Stimulated activated CD8-positive, alpha-beta memory T cell treated with anti-CD3 and anti-CD28 coated beads, Interleukin-4, amount 100 ng/mL, for 4 hours (primary cell): Measurements from ENCODE around the gene STK38.

Experiments used
- DNase-seq, 2 donors: peaks; one replicate each; pipeline ENCODE4 v3.0.0-alpha.2; 2020; ENCODE audit warnings: low read depth in 2 of 2, low spot score in 1 of 2

The STK38 gene

DNA sequence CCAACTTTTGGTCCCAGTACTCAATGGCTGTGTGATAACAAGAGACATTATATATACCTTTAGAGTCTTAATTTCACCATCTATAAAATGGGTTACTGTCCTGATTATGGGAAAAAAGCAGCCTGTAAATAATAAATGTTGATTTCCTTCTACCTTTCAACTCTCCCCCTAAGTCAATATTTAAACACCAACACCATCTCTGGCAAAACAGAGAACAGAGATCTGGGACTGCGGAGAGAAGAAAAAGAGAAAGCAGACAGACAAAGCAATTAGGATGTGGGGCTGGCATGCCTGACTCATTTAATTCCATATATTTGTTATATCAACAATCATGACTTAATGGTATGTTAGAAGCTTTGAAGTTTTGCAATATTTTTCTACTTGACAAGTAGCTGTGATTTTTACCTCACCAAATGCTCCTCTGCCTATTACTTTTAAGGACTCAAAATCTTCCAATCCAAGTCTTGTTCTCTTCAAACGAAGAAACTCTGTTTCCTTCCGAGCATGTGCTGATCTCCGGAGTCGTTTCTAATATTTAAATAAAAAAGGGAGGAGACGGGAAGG lies 23.3 kb downstream of the STK38 start:
- DNase-seq: no peak

DNA sequence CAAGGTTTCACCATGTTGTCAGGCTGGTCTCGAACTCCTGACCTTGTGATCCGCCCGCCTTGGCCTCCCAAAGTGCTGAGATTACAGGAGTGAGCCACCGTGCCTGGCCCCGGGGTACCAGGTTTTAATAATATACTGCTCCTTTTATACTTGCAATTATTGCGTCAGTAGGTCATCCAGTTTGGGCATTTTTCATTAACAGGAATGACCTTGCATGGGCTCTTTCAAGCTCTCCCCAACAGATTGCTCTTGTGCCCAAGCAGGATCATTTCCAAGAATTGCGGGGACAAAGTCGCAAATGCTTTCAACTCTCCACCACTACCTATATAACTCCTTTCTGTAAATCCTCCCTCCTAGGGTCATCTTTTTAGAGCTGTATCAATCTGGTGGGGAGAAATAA lies 23.8 kb downstream of the STK38 start:
- no peak for DNase-seq

DNA sequence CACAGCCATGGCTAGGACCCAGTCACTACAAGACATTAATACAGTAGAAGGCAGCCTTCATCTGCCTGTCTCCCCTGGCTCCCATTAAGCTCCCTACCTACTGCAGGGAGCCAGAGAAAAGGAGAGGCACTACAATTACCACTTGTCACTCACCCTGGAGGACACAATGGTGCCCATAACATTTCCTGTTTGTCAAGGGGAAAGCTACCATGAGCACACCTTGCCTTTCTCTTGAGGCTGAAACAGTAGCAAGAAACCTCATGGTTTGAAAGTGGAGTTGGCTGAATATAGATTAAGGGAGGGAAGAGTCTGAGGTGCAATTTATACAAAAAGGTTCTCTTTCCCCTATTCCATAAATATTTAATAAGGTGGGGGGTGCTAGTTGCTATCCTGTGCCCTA lies 27.9 kb downstream of the STK38 start:
- DNase-seq: no peak

GRCh38 chr6:36517408-36517807 lies 29.9 kb downstream of the STK38 start:
- no peak for DNase-seq

GRCh38 chr6:36516988-36517387 lies 30.3 kb downstream of the STK38 start:
- no peak for DNase-seq

- no peak for DNase-seq
These were observed 30.7 kb downstream of the STK38 start for GRCh38 chr6:36516559-36516958.

- DNase-seq: no peak
These were observed 31.4 kb downstream of the STK38 start for GRCh38 chr6:36515844-36516243.

DNA sequence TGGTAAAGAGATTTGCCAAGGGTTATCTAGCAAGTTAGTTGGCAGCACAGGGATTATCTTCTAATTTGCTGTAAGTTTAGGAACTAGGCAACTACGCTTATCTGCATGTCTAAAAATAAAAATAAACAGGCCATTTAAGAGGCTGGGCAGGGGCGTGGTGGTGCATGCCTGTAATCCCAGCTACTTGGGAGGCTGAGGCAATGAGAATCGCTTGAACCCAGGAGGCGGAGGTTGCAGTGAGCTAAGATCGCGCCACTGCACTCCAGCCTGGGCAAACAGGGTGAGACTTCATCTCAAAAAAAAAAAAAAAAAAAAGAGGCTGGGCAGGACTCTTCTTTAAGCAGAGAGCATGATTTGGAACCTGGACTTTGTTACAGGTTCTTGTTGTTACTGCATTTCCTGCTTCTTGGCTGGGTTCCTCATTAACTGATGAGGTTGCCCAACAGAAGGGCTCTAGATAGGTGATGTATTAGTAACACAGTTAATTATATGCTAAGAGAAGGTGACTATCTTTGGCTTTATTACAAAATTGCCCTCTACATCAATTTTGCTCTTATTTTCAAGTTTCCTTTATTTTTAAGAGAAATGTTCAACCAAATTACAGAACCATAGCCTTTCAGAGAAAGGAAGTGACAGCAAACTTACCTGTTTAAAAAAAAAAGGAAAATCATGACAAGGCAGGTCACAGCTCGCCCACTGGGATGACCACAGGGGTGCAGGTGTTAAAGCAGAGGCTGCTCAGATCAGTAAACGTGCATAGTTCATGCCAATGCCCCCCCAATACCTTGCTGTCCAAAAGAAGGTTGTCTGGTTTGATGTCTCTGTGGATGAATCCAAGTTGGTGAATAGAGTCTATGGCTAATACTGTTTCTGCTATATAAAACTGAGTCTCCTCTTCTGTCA lies 32.5 kb downstream of the STK38 start:
- DNase-seq: no peak

DNA sequence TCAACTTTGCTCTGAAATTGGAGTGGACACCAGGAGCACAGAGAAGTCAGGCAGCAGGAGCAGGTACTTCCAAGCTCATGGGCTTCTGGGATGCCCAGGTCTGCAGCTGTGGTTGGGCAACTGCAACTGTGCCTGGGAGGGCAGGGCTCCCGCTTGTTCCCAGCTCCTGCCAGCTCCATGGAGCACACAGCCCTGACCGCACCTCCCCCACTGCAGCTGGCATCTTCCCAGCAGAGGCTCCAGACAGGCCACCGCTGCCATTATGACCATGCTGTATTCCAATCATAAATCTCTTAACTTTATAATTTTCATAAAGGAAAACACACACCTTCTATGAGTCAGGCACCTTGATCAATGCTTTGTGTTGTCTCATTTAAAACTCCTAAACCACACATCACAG lies 36.9 kb downstream of the STK38 start:
- no peak for DNase-seq

DNA sequence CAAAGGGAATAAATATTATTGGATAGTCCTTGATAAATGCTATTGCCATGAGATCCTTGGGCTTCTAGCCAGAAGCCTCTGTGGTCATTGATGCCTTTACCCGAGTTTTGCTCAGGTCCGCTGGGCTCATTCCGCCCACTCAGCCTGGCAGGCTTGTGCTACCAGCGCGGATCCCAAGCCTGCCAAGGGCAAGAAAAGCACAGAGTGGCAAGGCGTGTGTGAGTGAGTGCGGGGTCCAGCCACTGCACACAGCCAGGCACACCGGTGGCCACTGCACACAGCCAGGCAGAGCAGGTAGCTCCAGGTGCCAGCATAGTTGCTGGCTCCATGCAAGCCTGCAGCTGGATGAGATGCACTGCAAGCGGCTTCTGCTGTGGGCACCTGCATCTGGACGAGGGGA lies 38.7 kb downstream of the STK38 start:
- DNase-seq: no peak

DNA sequence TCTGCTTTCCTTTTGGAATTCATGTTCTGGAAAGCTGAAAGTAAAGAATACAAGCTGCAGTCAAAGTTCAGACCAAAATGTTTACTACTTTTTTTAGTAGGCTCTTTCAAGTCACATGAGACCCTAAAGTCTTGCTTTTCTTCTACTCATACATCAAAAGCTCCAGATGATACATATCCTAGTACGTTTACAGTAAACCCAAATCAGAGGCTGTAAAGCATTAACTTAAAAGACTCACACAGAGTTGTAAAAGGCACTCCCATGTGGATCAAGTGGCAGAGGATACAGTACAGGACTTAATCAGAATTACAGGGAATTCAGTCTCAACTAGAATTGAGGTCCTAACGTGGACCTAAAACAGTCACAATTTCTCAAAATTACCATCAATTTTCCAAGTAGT lies 40.7 kb downstream of the STK38 start:
- DNase-seq: no peak

- DNase-seq: no peak
These were observed 41.3 kb downstream of the STK38 start for GRCh38 chr6:36505744-36506534.

- DNase-seq: no peak
These were observed 42.3 kb downstream of the STK38 start for GRCh38 chr6:36504982-36505381.

DNA sequence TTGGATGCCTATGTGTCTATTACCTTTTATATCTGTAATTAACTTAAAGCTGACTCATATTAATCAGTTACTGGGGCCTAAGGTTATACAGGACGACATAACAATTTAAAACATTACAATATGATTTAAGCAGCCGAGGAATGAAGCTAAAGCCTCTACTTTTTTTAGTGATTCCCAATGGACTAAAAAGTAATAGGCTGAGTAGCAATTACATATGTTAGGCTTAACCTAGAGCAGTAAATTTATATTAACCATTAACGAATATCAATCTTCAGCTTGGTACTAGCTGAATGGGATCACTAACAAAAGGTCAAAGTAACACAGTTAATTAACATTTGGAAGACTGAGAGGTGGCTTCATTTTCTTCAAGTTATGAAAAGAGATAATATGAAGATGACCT lies 43.1 kb downstream of the STK38 start:
- DNase-seq: no peak

DNA sequence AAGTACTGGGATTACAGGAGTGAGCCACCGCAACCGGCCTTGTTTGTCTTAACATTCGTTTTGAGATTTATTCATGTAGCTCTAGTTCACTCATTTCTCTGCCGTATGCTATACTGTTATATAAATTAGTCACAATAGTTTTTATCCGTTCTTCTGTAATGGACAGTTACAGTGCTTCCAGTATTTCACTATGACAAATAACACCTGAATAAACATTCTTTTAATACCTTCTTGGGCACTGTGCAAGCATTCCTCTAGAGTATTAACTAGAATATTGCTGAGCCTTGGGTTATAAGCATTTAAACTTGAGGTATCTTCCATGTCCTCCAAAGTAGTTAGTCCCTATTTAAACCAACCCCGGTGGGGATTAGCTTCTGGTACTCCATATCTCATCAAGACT lies 45.6 kb downstream of the STK38 start:
- DNase-seq: no peak

DNA sequence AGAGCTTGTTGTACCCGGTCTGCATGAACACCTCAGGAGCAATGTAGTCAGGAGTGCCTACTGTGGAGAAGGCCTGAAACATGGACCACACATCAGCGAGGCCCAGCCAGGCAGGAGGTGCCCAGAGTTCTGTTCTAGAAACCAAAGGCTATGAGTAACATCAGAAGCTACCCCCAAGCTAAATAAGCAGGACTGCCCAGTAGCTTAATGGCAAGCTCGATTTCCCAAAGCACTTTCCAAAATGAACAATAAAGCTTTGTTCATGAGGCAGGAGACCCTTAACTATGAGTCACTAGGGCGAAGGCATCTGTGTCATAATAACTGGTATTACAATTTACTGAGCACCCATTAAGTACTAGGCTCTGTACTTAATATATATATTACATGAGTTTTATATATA lies 47.4 kb downstream of the STK38 start:
- no peak for DNase-seq

GRCh38 chr6:36495086-36495485 lies 52.2 kb downstream of the STK38 start:
- no peak for DNase-seq

- DNase-seq: no peak
These were observed 53.4 kb downstream of the STK38 start for GRCh38 chr6:36493859-36494258.

DNA sequence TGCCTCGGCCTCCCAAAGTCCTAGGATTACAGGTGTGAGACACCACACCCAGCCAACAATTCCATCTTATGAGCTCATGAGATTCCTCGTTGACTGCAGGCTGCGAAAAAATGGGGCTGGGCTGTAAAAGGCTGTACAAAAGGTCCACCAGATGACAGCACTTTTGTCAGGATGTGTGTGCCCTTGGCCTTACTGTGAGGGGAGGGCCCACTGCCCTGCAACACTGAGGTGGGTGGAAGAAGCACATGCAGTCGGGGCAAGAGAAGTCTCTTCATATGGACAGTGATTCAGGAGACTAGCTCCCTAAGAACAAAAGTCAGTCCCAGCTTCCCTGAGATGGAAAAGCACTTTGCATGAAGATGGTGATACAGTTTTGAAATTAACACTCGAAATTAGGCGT lies 54.0 kb downstream of the STK38 start:
- DNase-seq: no peak

DNA sequence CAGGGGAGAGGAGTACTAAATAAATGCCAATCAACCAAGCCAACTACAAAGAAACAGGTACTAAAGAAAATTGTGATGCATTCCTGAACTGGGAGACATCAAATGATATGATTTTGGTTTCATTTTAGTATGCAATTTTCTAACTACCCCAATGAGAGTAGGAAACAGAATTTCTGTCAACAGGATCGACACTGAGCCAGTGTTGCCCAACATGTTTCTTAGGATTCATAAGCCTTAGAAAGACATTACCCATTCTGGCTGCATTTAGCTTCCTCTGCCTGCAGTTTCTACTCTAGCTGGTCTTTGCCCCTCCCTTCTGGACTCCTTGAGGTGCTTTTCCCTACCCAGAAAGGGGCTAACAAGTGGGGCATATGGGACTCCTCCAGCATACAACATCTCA lies 54.7 kb downstream of the STK38 start:
- DNase-seq: no peak

- DNase-seq: no peak
These were observed 55.2 kb downstream of the STK38 start for GRCh38 chr6:36492092-36492491.

GRCh38 chr6:36491378-36491965 lies 55.8 kb downstream of the STK38 start:
- DNase-seq: no peak
